Thymus (tissue), 11 donors: Measurements from ENCODE around the gene CALCR. TPM values are rescaled to one million over a fixed set of nuclear protein-coding genes. Genes with fewer than 3 reads are reported as not detected.

ENCODE experiments used
- DNase-seq, 9 donors: peaks; one replicate each; pipeline ENCODE4 v3.0.0-alpha.2; 2013; ENCODE audit warnings: low spot score in 9 of 9, low read depth in 6 of 9, missing footprints in 1 of 9
- H3K27ac ChIP-seq, 2 donors: one replicate each; pipeline ENCODE4 v1.5.1; 2013; ENCODE audit warnings: control low read depth in 1 of 2, low read depth in 1 of 2, low read length in 1 of 2, mild to moderate bottlenecking in 1 of 2, moderate library complexity in 1 of 2
- H3K27me3 ChIP-seq, 2 donors: one replicate each; pipeline ENCODE4 v1.5.1; 2013; ENCODE audit warnings: low read length in 1 of 2; ENCODE audit not compliant: control insufficient read depth in 2 of 2, insufficient read depth in 1 of 2
- H3K36me3 ChIP-seq, 2 donors: one replicate each; pipeline ENCODE4 v1.5.1; 2013; ENCODE audit warnings: low read length in 1 of 2, mild to moderate bottlenecking in 1 of 2, moderate library complexity in 1 of 2; ENCODE audit not compliant: control insufficient read depth in 2 of 2, insufficient read depth in 2 of 2
- H3K4me1 ChIP-seq, 2 donors: one replicate each; pipeline ENCODE4 v1.5.1; 2013; ENCODE audit warnings: low read length in 2 of 2; ENCODE audit not compliant: control insufficient read depth in 2 of 2, insufficient read depth in 2 of 2
- H3K4me3 ChIP-seq, 2 donors: one replicate each; pipeline ENCODE4 v1.5.1; 2013; ENCODE audit warnings: low read length in 2 of 2, control low read depth in 1 of 2, mild to moderate bottlenecking in 1 of 2
- H3K9me3 ChIP-seq, 2 donors: one replicate each; pipeline ENCODE4 v1.5.1; 2013; ENCODE audit warnings: low read length in 1 of 2, mild to moderate bottlenecking in 1 of 2; ENCODE audit not compliant: control insufficient read depth in 2 of 2, insufficient read depth in 1 of 2
- WGBS: extraction: QIAGEN DNeasy Blood & Tissue Kit; methylation state at CpG from one replicate; pipeline ENCODE4 v1.1.7; 2013; 5-methylcytosine and 5-hydroxymethylcytosine counted together
- polyA plus RNA-seq: library from polyadenylated mRNA; stranded (reverse); fragments of 200-250 nt; gene quantifications from one replicate; pipeline ENCODE4 v1.2.3, GENCODE V29; 2013
- total RNA-seq: library from RNA; stranded (reverse); fragments of 120-200 nt; gene quantifications from one replicate; pipeline ENCODE4 v1.2.4, GENCODE V29; 2013
- donor health status: healthy.

Gene CALCR
- total and polyA plus RNA-seq, 2 donors, result 0.05 to 0.07 TPM

DNA sequence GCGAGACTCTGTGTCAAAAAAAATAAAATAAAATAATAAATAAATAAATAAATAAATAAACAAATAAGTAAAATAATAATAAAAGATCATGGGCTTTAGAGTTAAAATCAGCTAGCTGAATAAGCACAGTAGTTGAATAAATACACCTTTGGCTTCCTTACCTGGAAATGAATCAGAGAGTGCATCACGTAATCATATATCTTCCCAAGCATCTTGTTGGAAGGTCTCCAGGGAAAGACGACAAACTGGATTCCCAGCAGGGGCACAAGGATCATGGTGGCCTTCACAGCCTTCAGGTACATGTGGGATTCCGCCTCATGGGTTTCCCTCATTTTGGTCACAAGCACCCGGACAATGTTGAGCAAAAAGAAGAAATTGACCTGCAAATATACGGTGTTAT is 138.7 kb downstream of the CALCR start:
- no peaks in the 10 kb centered on the region for H3K36me3 ChIP-seq
- no peaks in the 10 kb centered on the region for H3K9me3 ChIP-seq
- H3K4me1 ChIP-seq, result no peaks in the 10 kb centered on the region
- no peak overlapping the region for H3K4me3 ChIP-seq
- 96% methylated on average over 6 of the region's 6 CpGs for WGBS
- no peak overlapping the region for H3K27ac ChIP-seq
- H3K27me3 ChIP-seq, result no peaks in the 10 kb centered on the region
- DNase-seq, result no peak

DNA sequence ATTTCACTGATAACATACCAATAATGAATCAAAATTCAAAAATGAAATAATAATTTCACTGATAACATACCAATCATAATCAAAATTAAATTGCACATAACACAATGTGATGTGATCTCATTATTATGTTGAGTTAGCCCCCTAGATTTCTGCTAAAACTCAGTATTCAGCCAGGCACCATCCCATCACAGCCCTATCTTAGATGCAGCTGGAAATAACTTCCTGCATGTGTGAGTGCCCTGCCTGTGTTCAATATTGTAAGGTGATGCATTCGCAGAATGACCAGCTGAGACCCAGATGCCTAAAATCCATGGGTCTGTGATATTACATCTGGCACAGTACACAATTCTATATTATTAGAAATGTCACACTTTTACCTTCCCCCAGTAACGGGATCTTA is 142.4 kb downstream of the CALCR start:
- WGBS, result 97% methylated on average over 2 of the region's 2 CpGs
- no peaks in the 10 kb centered on the region for H3K36me3 ChIP-seq
- DNase-seq, result no peak
- no peak overlapping the region for H3K27ac ChIP-seq
- H3K27me3 ChIP-seq, result no peaks in the 10 kb centered on the region
- no peaks in the 10 kb centered on the region for H3K4me1 ChIP-seq
- H3K4me3 ChIP-seq, result no peak overlapping the region
- no peaks in the 10 kb centered on the region for H3K9me3 ChIP-seq

- no peaks in the 10 kb centered on the region for H3K9me3 ChIP-seq
- no peaks in the 10 kb centered on the region for H3K27me3 ChIP-seq
- WGBS, result 80% methylated on average over 8 of the region's 8 CpGs
- peak in 2 of 9 donors; percentile 4 to 10 for DNase-seq
- H3K27ac ChIP-seq, result no peak overlapping the region
- H3K4me1 ChIP-seq, result no peaks in the 10 kb centered on the region
- no peaks in the 10 kb centered on the region for H3K36me3 ChIP-seq
- no peak overlapping the region for H3K4me3 ChIP-seq
Measured at GRCh38 chr7:93430917-93431588, 143.5 kb downstream of the CALCR start.

DNA sequence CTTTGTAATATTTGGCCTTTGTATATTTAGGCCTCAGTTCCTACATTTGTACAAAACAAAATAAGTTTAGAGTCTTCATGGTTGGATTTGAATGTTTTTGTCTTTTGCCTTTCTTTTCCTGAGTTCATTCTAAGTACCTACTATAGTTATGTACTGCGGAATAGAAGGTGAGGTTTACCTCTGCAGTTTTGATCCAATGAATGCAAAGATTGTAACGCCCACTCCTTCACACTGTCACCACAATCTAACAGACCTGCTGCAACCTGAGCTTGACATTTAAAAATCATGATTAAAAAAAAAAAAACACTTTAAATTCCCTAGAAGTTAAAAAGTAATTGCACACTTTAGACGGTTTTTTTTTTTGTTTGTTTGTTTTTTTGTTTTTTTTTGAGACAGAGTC is 145.0 kb downstream of the CALCR start:
- no peak overlapping the region for H3K4me3 ChIP-seq
- no peaks in the 10 kb centered on the region for H3K27me3 ChIP-seq
- H3K4me1 ChIP-seq, result no peaks in the 10 kb centered on the region
- DNase-seq, result peak in 2 of 9 donors; percentile 3 to 28
- 86% methylated on average over 3 of the region's 3 CpGs for WGBS
- H3K27ac ChIP-seq, result no peak overlapping the region
- no peaks in the 10 kb centered on the region for H3K9me3 ChIP-seq
- H3K36me3 ChIP-seq, result no peaks in the 10 kb centered on the region

DNA sequence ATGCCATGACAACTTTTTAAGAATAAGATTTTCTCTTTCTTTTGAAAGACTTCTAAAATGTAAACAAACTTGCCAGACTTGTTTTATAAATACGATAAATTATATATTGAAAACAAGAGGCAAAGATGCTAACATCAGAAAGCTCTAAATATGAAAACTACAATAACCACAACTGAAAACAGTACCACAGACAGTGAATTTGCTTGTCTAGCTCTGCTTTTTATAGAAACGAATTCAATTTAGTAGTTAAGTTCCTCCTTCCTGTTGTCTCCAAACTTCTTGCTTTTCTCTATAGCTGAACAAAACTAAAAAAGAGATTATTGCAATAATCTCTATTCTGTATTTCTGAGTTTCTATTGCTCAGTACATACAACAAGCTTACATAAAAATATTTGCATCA is 147.4 kb downstream of the CALCR start:
- no peak overlapping the region for H3K27ac ChIP-seq
- 52% methylated on average over 2 of the region's 2 CpGs for WGBS
- H3K27me3 ChIP-seq, result no peaks in the 10 kb centered on the region
- H3K9me3 ChIP-seq, result no peaks in the 10 kb centered on the region
- no peaks in the 10 kb centered on the region for H3K36me3 ChIP-seq
- no peak overlapping the region for H3K4me3 ChIP-seq
- no peak for DNase-seq
- no peaks in the 10 kb centered on the region for H3K4me1 ChIP-seq

- no peaks in the 10 kb centered on the region for H3K9me3 ChIP-seq
- H3K4me3 ChIP-seq, result no peak overlapping the region
- H3K27me3 ChIP-seq, result no peaks in the 10 kb centered on the region
- no peaks in the 10 kb centered on the region for H3K4me1 ChIP-seq
- no peaks in the 10 kb centered on the region for H3K36me3 ChIP-seq
- no peak for DNase-seq
- no peak overlapping the region for H3K27ac ChIP-seq
- 98% methylated on average over 15 of the region's 15 CpGs for WGBS
Measured at GRCh38 chr7:93426155-93426696, 148.3 kb downstream of the CALCR start.

- no peaks in the 10 kb centered on the region for H3K9me3 ChIP-seq
- DNase-seq, result no peak
- H3K27ac ChIP-seq, result no peak overlapping the region
- H3K36me3 ChIP-seq, result no peaks in the 10 kb centered on the region
- no peaks in the 10 kb centered on the region for H3K27me3 ChIP-seq
- no peak overlapping the region for H3K4me3 ChIP-seq
- no peaks in the 10 kb centered on the region for H3K4me1 ChIP-seq
Measured at GRCh38 chr7:93414574-93414973, 159.9 kb downstream of the CALCR start.

DNA sequence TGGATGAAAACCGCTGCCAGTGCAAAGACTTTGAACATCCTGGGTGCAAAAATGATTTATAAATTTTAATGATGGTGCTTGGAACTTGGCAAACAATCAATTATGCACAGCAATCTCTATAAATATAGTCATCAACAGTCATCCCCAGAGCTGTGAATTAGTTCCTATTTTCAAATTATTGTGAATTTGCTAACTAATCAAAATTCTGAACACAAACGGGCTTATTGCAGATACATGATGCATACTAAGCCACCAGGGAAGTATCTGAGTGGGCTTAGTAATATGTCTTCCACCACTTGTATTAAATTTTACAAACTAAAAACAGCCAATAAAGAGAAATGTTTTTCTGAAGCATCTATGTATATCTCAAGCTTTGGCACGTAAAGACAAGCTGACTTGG is 165.2 kb downstream of the CALCR start:
- DNase-seq, result no peak
- H3K27ac ChIP-seq, result no peak overlapping the region
- no peaks in the 10 kb centered on the region for H3K27me3 ChIP-seq
- no peak overlapping the region for H3K4me3 ChIP-seq
- no peaks in the 10 kb centered on the region for H3K9me3 ChIP-seq
- no peaks in the 10 kb centered on the region for H3K4me1 ChIP-seq
- WGBS, result 92% methylated on average over 3 of the region's 3 CpGs
- H3K36me3 ChIP-seq, result no peaks in the 10 kb centered on the region

DNA sequence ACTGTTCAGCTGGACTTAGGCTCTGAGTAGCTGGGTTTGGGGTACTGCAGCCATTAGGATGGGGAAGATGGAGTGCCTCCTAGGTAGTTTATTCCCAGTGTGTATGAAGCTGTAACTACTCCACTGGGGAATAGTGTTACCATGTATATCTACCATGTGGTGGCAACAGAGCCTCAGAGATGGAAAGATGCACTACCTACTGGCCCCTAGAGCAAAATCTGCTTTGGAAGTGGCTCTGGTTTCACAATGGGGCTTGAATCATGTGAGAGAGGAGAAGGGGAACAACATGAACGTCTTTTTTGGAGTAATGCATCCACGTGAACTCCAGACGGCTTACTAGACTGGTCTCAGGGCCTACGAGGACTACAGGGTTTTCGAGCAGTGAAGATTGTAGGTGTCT is 167.3 kb downstream of the CALCR start:
- Histone ChIP-seq H3K36me3 (no peaks in the 10 kb centered on the region), H3K27me3 (no peaks in the 10 kb centered on the region), H3K4me1 (no peaks in the 10 kb centered on the region), H3K27ac (no peak overlapping the region), H3K9me3 (no peaks in the 10 kb centered on the region), H3K4me3 (no peak overlapping the region)
- 85% methylated on average over 5 of the region's 5 CpGs for WGBS
- no peak for DNase-seq
